HEK293 (cell line): ENCODE results near the gene IFNA7.
"Not testable (repeated sequence)": the region's sequence is repeated elsewhere in the genome, so short reads cannot be mapped to it uniquely, and the experiment has no call there.

Experiments
- CTCF ChIA-PET: fragments of 350-600 bp; formaldehyde crosslinking; extraction: SDS; loops from one replicate; lab custom pipeline; 2021; ENCODE audit warnings: antibody characterized with exemption; lab: Yijun Ruan, JAX
- POLR2A ChIA-PET: fragments of 300-600 bp; formaldehyde crosslinking; extraction: SDS; loops from one replicate; lab custom pipeline; 2020; ENCODE audit warnings: antibody characterized with exemption, inconsistent platforms; lab: Yijun Ruan, JAX
- H3K27ac ChIP-seq: fragments of 200-500 bp; sonication (Bioruptor generic); 2 replicates; pipeline ENCODE4 v1.5.1; 2014; ENCODE audit warnings: low read depth, low read length, control low read depth, inconsistent platforms; ENCODE audit errors: extremely low read depth
- H3K36me3 ChIP-seq, 2 experiments: fragments of 200-500 bp in 1 of 2; sonication (Bioruptor generic) in 1 of 2; 1 replicate in 1 of 2; 2 replicates in 1 of 2; pipeline ENCODE4 v1.5.1; 2014 to 2017; ENCODE audit warnings: inconsistent platforms in 2 of 2, low read length in 2 of 2; ENCODE audit not compliant: control insufficient read depth in 2 of 2, insufficient read depth in 1 of 2
- H3K4me1 ChIP-seq: fragments of 200-500 bp; sonication (Bioruptor generic); 2 replicates; pipeline ENCODE4 v1.5.1; 2014; ENCODE audit warnings: mild to moderate bottlenecking, low read length, inconsistent platforms; ENCODE audit not compliant: control insufficient read depth, insufficient read depth
- H3K4me3 ChIP-seq: 2 replicates; pipeline ENCODE4 v1.5.1; 2011; ENCODE audit warnings: low read depth, mild to moderate bottlenecking, control low read depth, low read length, moderate library complexity
- H3K9me3 ChIP-seq: fragments of 200-500 bp; sonication (Bioruptor generic); 2 replicates; pipeline ENCODE4 v1.5.1; 2014; ENCODE audit warnings: low read depth, low read length, inconsistent platforms; ENCODE audit not compliant: control insufficient read depth, insufficient read depth
- GLIS2 ChIP-seq: fragments of 450-650 bp; formaldehyde crosslinking; IDR thresholded peaks from 2 replicates; pipeline ENCODE4 v1.5.1; 2016; ENCODE audit warnings: missing biosample characterization, missing genetic modification characterization
- IKZF3 ChIP-seq: fragments of 450-650 bp; IDR thresholded peaks from 2 replicates; pipeline ENCODE4 v1.5.0; 2018; ENCODE audit warnings: missing biosample characterization, mild to moderate bottlenecking, missing genetic modification characterization, moderate library complexity
- PRDM10 ChIP-seq: fragments of 450-650 bp; formaldehyde crosslinking; IDR thresholded peaks from 2 replicates; pipeline ENCODE4 v1.5.1; 2016; ENCODE audit warnings: missing biosample characterization, missing genetic modification characterization
- SP3 ChIP-seq: fragments of 450-650 bp; formaldehyde crosslinking; IDR thresholded peaks from 2 replicates; pipeline ENCODE4 v1.5.1; 2016; ENCODE audit warnings: missing biosample characterization, missing genetic modification characterization
- ZBTB7A ChIP-seq: fragments of 450-650 bp; formaldehyde crosslinking; IDR thresholded peaks from 2 replicates; pipeline ENCODE4 v1.5.1; 2016; ENCODE audit warnings: low read depth, missing biosample characterization, missing genetic modification characterization
- ZNF239 ChIP-seq: fragments of 450-650 bp; formaldehyde crosslinking; IDR thresholded peaks from 2 replicates; pipeline ENCODE4 v1.5.1; 2016; ENCODE audit warnings: missing biosample characterization, missing genetic modification characterization
- ZNF341 ChIP-seq: fragments of 450-650 bp; formaldehyde crosslinking; IDR thresholded peaks from 2 replicates; pipeline ENCODE4; 2016; ENCODE audit warnings: low read depth, missing biosample characterization, missing genetic modification characterization
- ZNF426 ChIP-seq: fragments of 450-650 bp; formaldehyde crosslinking; IDR thresholded peaks from 2 replicates; pipeline ENCODE4 v1.5.1; 2017; ENCODE audit warnings: missing biosample characterization, missing genetic modification characterization, mild to moderate bottlenecking, inconsistent platforms, moderate library complexity
- ZNF585B ChIP-seq: fragments of 450-650 bp; formaldehyde crosslinking; IDR thresholded peaks from 2 replicates; pipeline ENCODE4 v1.5.1; 2016; ENCODE audit warnings: missing biosample characterization, missing genetic modification characterization
- ZNF600 ChIP-seq: fragments of 450-650 bp; formaldehyde crosslinking; IDR thresholded peaks from 2 replicates; pipeline ENCODE4 v1.5.1; 2016; ENCODE audit warnings: missing biosample characterization, missing genetic modification characterization
- ZNF629 ChIP-seq: fragments of 450-650 bp; formaldehyde crosslinking; IDR thresholded peaks from 2 replicates; pipeline ENCODE4 v1.5.1; 2017; ENCODE audit warnings: missing biosample characterization, missing genetic modification characterization
- ZNF654 ChIP-seq: fragments of 450-650 bp; formaldehyde crosslinking; IDR thresholded peaks from 2 replicates; pipeline ENCODE4 v1.5.1; 2016; ENCODE audit warnings: low read depth, missing biosample characterization, missing genetic modification characterization
- ZNF677 ChIP-seq: fragments of 450-650 bp; IDR thresholded peaks from 2 replicates; pipeline ENCODE4 v1.5.0; 2018; ENCODE audit warnings: missing biosample characterization, mild to moderate bottlenecking, missing genetic modification characterization, moderate library complexity
- ZNF704 ChIP-seq: fragments of 450-650 bp; formaldehyde crosslinking; IDR thresholded peaks from 2 replicates; pipeline ENCODE4 v1.5.1; 2016; ENCODE audit warnings: missing biosample characterization, missing genetic modification characterization
- TF ChIP-seq, protein P1 (sequence below): fragments of 450-650 bp; formaldehyde crosslinking; IDR thresholded peaks from 2 replicates; pipeline ENCODE4 v1.5.1; 2017; ENCODE audit warnings: missing biosample characterization, missing genetic modification characterization
- TF ChIP-seq, protein P2 (sequence below): fragments of 450-650 bp; formaldehyde crosslinking; IDR thresholded peaks from 2 replicates; pipeline ENCODE4 v1.5.1; 2016; ENCODE audit warnings: missing biosample characterization, missing genetic modification characterization, borderline replicate concordance
- TF ChIP-seq, protein P3 (sequence below): fragments of 450-650 bp; formaldehyde crosslinking; IDR thresholded peaks from 2 replicates; pipeline ENCODE4; 2016; ENCODE audit warnings: missing biosample characterization, missing genetic modification characterization

The IFNA7 gene

GRCh38 chr9:21202105-21202504, at the start of gene IFNA7:
Gene IFNA7, minus strand, starts transcription at chr9:21202205. Its CDS starts 40 bp downstream, at chr9:21202165.
- CTCF ChIA-PET = interaction anchor here (0.7 to 2.5 kb wide), 2 partner anchors 11 to 27 kb away, joined by 4 to 8 read pairs; no protein-coding TSS in a partner anchor
- H3K36me3 ChIP-seq, H3K27ac ChIP-seq, H3K9me3 ChIP-seq, H3K4me3 ChIP-seq, POLR2A ChIA-PET, H3K4me1 ChIP-seq: not testable (repeated sequence)

GRCh38 chr9:21251638-21252037, 49.6 kb upstream of the IFNA7 start:
- Histone ChIP-seq H3K36me3 (no peaks in the 10 kb centered on the region), H3K4me3 (no peak overlapping the region), H3K27ac (no peak overlapping the region), H3K4me1 (no peaks in the 10 kb centered on the region), H3K9me3 (no peaks in the 10 kb centered on the region)
- POLR2A ChIA-PET = interaction anchor here (2.1 kb wide), 1 partner anchor 551 kb away, joined by 5 read pairs; the partner anchor contains the start of gene MTAP
- TF ChIP-seq, protein P1, sequence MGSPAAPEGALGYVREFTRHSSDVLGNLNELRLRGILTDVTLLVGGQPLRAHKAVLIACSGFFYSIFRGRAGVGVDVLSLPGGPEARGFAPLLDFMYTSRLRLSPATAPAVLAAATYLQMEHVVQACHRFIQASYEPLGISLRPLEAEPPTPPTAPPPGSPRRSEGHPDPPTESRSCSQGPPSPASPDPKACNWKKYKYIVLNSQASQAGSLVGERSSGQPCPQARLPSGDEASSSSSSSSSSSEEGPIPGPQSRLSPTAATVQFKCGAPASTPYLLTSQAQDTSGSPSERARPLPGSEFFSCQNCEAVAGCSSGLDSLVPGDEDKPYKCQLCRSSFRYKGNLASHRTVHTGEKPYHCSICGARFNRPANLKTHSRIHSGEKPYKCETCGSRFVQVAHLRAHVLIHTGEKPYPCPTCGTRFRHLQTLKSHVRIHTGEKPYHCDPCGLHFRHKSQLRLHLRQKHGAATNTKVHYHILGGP = no peak
- no peak for TF ChIP-seq ZNF426
- TF ChIP-seq ZBTB7A (tag by site-specific recombination) = no peak
- no peak for TF ChIP-seq PRDM10 (tag by site-specific recombination)
- TF ChIP-seq ZNF704 (tag by site-specific recombination) = no peak
- no peak for TF ChIP-seq ZNF600 (tag by site-specific recombination)
- no peak for TF ChIP-seq ZNF341
- TF ChIP-seq, protein P2, sequence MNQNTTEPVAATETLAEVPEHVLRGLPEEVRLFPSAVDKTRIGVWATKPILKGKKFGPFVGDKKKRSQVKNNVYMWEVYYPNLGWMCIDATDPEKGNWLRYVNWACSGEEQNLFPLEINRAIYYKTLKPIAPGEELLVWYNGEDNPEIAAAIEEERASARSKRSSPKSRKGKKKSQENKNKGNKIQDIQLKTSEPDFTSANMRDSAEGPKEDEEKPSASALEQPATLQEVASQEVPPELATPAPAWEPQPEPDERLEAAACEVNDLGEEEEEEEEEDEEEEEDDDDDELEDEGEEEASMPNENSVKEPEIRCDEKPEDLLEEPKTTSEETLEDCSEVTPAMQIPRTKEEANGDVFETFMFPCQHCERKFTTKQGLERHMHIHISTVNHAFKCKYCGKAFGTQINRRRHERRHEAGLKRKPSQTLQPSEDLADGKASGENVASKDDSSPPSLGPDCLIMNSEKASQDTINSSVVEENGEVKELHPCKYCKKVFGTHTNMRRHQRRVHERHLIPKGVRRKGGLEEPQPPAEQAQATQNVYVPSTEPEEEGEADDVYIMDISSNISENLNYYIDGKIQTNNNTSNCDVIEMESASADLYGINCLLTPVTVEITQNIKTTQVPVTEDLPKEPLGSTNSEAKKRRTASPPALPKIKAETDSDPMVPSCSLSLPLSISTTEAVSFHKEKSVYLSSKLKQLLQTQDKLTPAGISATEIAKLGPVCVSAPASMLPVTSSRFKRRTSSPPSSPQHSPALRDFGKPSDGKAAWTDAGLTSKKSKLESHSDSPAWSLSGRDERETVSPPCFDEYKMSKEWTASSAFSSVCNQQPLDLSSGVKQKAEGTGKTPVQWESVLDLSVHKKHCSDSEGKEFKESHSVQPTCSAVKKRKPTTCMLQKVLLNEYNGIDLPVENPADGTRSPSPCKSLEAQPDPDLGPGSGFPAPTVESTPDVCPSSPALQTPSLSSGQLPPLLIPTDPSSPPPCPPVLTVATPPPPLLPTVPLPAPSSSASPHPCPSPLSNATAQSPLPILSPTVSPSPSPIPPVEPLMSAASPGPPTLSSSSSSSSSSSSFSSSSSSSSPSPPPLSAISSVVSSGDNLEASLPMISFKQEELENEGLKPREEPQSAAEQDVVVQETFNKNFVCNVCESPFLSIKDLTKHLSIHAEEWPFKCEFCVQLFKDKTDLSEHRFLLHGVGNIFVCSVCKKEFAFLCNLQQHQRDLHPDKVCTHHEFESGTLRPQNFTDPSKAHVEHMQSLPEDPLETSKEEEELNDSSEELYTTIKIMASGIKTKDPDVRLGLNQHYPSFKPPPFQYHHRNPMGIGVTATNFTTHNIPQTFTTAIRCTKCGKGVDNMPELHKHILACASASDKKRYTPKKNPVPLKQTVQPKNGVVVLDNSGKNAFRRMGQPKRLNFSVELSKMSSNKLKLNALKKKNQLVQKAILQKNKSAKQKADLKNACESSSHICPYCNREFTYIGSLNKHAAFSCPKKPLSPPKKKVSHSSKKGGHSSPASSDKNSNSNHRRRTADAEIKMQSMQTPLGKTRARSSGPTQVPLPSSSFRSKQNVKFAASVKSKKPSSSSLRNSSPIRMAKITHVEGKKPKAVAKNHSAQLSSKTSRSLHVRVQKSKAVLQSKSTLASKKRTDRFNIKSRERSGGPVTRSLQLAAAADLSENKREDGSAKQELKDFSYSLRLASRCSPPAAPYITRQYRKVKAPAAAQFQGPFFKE (tag by site-specific recombination) = no peak
- TF ChIP-seq, protein P3, sequence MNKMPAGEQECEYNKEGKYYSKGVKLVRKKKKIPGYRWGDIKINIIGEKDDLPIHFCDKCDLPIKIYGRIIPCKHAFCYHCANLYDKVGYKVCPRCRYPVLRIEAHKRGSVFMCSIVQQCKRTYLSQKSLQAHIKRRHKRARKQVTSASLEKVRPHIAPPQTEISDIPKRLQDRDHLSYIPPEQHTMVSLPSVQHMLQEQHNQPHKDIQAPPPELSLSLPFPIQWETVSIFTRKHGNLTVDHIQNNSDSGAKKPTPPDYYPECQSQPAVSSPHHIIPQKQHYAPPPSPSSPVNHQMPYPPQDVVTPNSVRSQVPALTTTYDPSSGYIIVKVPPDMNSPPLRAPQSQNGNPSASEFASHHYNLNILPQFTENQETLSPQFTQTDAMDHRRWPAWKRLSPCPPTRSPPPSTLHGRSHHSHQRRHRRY = no peak
- TF ChIP-seq ZNF629 (tag by site-specific recombination) = no peak
- no peak for TF ChIP-seq ZNF585B (tag by site-specific recombination)
- TF ChIP-seq ZNF677 (tag by site-specific recombination) = no peak
- no peak for TF ChIP-seq ZNF654 (tag by site-specific recombination)
- no peak for TF ChIP-seq ZNF239 (tag by site-specific recombination)
- no peak for TF ChIP-seq IKZF3 (tag by site-specific recombination)
- TF ChIP-seq SP3 = no peak
- TF ChIP-seq GLIS2 = no peak
- CTCF ChIA-PET = interaction anchor here (0.5 to 3.8 kb wide), 18 partner anchors 9 to 543 kb away, joined by 3 to 33 read pairs (median 10); no protein-coding TSS in a partner anchor
